Measurements from ENCODE around the gene ZNF326. TPM values are rescaled to one million over a fixed set of nuclear protein-coding genes. Genes with fewer than 3 reads are reported as not detected.

Gene ZNF326
- polyA plus RNA-seq, 2 donors, result 11.7 to 14.0 TPM

GRCh38 chr1:90012300-90012699, 17.4 kb downstream of the ZNF326 start:
- no peak overlapping the region for H3K4me3 ChIP-seq (ENCODE audit: low read depth in 1 of 2, low read length in 2 of 2)
- no peaks in the 10 kb centered on the region for H3K9me3 ChIP-seq (ENCODE audit: control insufficient read depth in 2 of 2, insufficient read depth in 1 of 2, low read depth in 1 of 2, low read length in 1 of 2)
- no peak overlapping the region for H3K27ac ChIP-seq (ENCODE audit: low read depth in 2 of 2, low read length in 1 of 2)
- no peaks in the 10 kb centered on the region for H3K27me3 ChIP-seq (ENCODE audit: control insufficient read depth in 1 of 2, insufficient read depth in 2 of 2, low read length in 2 of 2)
- no peaks in the 10 kb centered on the region for H3K4me1 ChIP-seq (ENCODE audit: control insufficient read depth in 2 of 2, insufficient read depth in 2 of 2, low read length in 1 of 2)
- peaks cover 3 to 9% of the 10 kb centered on the region in 2 donors for H3K36me3 ChIP-seq (ENCODE audit: control insufficient read depth in 2 of 2, insufficient read depth in 2 of 2, low read length in 1 of 2)
- 93 to 96% methylated on average over 2 of the region's 2 CpGs for WGBS, 2 donors

GRCh38 chr1:90023691-90024090, 28.8 kb downstream of the ZNF326 start:
- H3K9me3 ChIP-seq (ENCODE audit: control insufficient read depth in 2 of 2, insufficient read depth in 1 of 2, low read depth in 1 of 2, low read length in 1 of 2), result no peaks in the 10 kb centered on the region
- no peak overlapping the region for H3K4me3 ChIP-seq (ENCODE audit: low read depth in 1 of 2, low read length in 2 of 2)
- WGBS, 2 donors, result 97 to 98% methylated on average over 1 of the region's 1 CpG
- no peaks in the 10 kb centered on the region for H3K4me1 ChIP-seq (ENCODE audit: control insufficient read depth in 2 of 2, insufficient read depth in 2 of 2, low read length in 1 of 2)
- H3K27ac ChIP-seq (ENCODE audit: low read depth in 2 of 2, low read length in 1 of 2), result no peak overlapping the region
- no peaks in the 10 kb centered on the region for H3K27me3 ChIP-seq (ENCODE audit: control insufficient read depth in 1 of 2, insufficient read depth in 2 of 2, low read length in 2 of 2)
- H3K36me3 ChIP-seq (ENCODE audit: control insufficient read depth in 2 of 2, insufficient read depth in 2 of 2, low read length in 1 of 2), result peaks cover 4 to 10% of the 10 kb centered on the region in 2 donors

GRCh38 chr1:90027281-90027680, 32.4 kb downstream of the ZNF326 start:
- H3K4me1 ChIP-seq (ENCODE audit: control insufficient read depth in 2 of 2, insufficient read depth in 2 of 2, low read length in 1 of 2), result no peaks in the 10 kb centered on the region
- H3K27ac ChIP-seq (ENCODE audit: low read depth in 2 of 2, low read length in 1 of 2), result no peak overlapping the region
- WGBS, 2 donors, result 93 to 97% methylated on average over 1 of the region's 1 CpG
- peaks cover 4 to 14% of the 10 kb centered on the region in 2 donors for H3K36me3 ChIP-seq (ENCODE audit: control insufficient read depth in 2 of 2, insufficient read depth in 2 of 2, low read length in 1 of 2)
- no peak overlapping the region for H3K4me3 ChIP-seq (ENCODE audit: low read depth in 1 of 2, low read length in 2 of 2)
- H3K9me3 ChIP-seq (ENCODE audit: control insufficient read depth in 2 of 2, insufficient read depth in 1 of 2, low read depth in 1 of 2, low read length in 1 of 2), result no peaks in the 10 kb centered on the region
- no peaks in the 10 kb centered on the region for H3K27me3 ChIP-seq (ENCODE audit: control insufficient read depth in 1 of 2, insufficient read depth in 2 of 2, low read length in 2 of 2)

- no peak overlapping the region for H3K4me3 ChIP-seq (ENCODE audit: low read depth in 1 of 2, low read length in 2 of 2)
- WGBS, 2 donors, result 64 to 69% methylated on average over 3 of the region's 3 CpGs
- no peak overlapping the region for H3K27ac ChIP-seq (ENCODE audit: low read depth in 2 of 2, low read length in 1 of 2)
- H3K36me3 ChIP-seq (ENCODE audit: control insufficient read depth in 2 of 2, insufficient read depth in 2 of 2, low read length in 1 of 2), result no peaks in the 10 kb centered on the region
- H3K27me3 ChIP-seq (ENCODE audit: control insufficient read depth in 1 of 2, insufficient read depth in 2 of 2, low read length in 2 of 2), result no peaks in the 10 kb centered on the region
- H3K9me3 ChIP-seq (ENCODE audit: control insufficient read depth in 2 of 2, insufficient read depth in 1 of 2, low read depth in 1 of 2, low read length in 1 of 2), result no peaks in the 10 kb centered on the region
- H3K4me1 ChIP-seq (ENCODE audit: control insufficient read depth in 2 of 2, insufficient read depth in 2 of 2, low read length in 1 of 2), result no peaks in the 10 kb centered on the region
Observed at GRCh38 chr1:90039652-90040051, 44.7 kb downstream of the ZNF326 start.

- H3K27ac ChIP-seq (ENCODE audit: low read depth in 2 of 2, low read length in 1 of 2), result no peak overlapping the region
- H3K9me3 ChIP-seq (ENCODE audit: control insufficient read depth in 2 of 2, insufficient read depth in 1 of 2, low read depth in 1 of 2, low read length in 1 of 2), result no peaks in the 10 kb centered on the region
- no peaks in the 10 kb centered on the region for H3K36me3 ChIP-seq (ENCODE audit: control insufficient read depth in 2 of 2, insufficient read depth in 2 of 2, low read length in 1 of 2)
- H3K4me3 ChIP-seq (ENCODE audit: low read depth in 1 of 2, low read length in 2 of 2), result no peak overlapping the region
- WGBS, 2 donors, result 53 to 71% methylated on average over 4 of the region's 4 CpGs
- H3K27me3 ChIP-seq (ENCODE audit: control insufficient read depth in 1 of 2, insufficient read depth in 2 of 2, low read length in 2 of 2), result no peaks in the 10 kb centered on the region
- no peaks in the 10 kb centered on the region for H3K4me1 ChIP-seq (ENCODE audit: control insufficient read depth in 2 of 2, insufficient read depth in 2 of 2, low read length in 1 of 2)
Observed at GRCh38 chr1:90043586-90043985, 48.7 kb downstream of the ZNF326 start.

GRCh38 chr1:90044346-90044745, 49.4 kb downstream of the ZNF326 start:
- Histone ChIP-seq H3K9me3 (ENCODE audit: control insufficient read depth in 2 of 2, insufficient read depth in 1 of 2, low read depth in 1 of 2, low read length in 1 of 2) (peaks cover 0 to under 1% of the 10 kb centered on the region in 2 donors), H3K27ac (ENCODE audit: low read depth in 2 of 2, low read length in 1 of 2) (no peak overlapping the region), H3K36me3 (ENCODE audit: control insufficient read depth in 2 of 2, insufficient read depth in 2 of 2, low read length in 1 of 2) (no peaks in the 10 kb centered on the region), H3K4me3 (ENCODE audit: low read depth in 1 of 2, low read length in 2 of 2) (no peak overlapping the region), H3K4me1 (ENCODE audit: control insufficient read depth in 2 of 2, insufficient read depth in 2 of 2, low read length in 1 of 2) (no peaks in the 10 kb centered on the region), H3K27me3 (ENCODE audit: control insufficient read depth in 1 of 2, insufficient read depth in 2 of 2, low read length in 2 of 2) (no peaks in the 10 kb centered on the region)
- 85 to 86% methylated on average over 5 of the region's 5 CpGs for WGBS, 2 donors

GRCh38 chr1:90045853-90046563, 51.1 kb downstream of the ZNF326 start:
- Histone ChIP-seq H3K27ac (ENCODE audit: low read depth in 2 of 2, low read length in 1 of 2) (no peak overlapping the region), H3K36me3 (ENCODE audit: control insufficient read depth in 2 of 2, insufficient read depth in 2 of 2, low read length in 1 of 2) (no peaks in the 10 kb centered on the region), H3K4me3 (ENCODE audit: low read depth in 1 of 2, low read length in 2 of 2) (no peak overlapping the region), H3K27me3 (ENCODE audit: control insufficient read depth in 1 of 2, insufficient read depth in 2 of 2, low read length in 2 of 2) (no peaks in the 10 kb centered on the region), H3K4me1 (ENCODE audit: control insufficient read depth in 2 of 2, insufficient read depth in 2 of 2, low read length in 1 of 2) (no peaks in the 10 kb centered on the region), H3K9me3 (ENCODE audit: control insufficient read depth in 2 of 2, insufficient read depth in 1 of 2, low read depth in 1 of 2, low read length in 1 of 2) (peaks cover 0 to 3% of the 10 kb centered on the region in 2 donors)
- 28 to 47% methylated on average over 2 of the region's 2 CpGs for WGBS, 2 donors

GRCh38 chr1:90046635-90047034, 51.7 kb downstream of the ZNF326 start:
- Histone ChIP-seq H3K27me3 (ENCODE audit: control insufficient read depth in 1 of 2, insufficient read depth in 2 of 2, low read length in 2 of 2) (no peaks in the 10 kb centered on the region), H3K4me3 (ENCODE audit: low read depth in 1 of 2, low read length in 2 of 2) (no peak overlapping the region), H3K36me3 (ENCODE audit: control insufficient read depth in 2 of 2, insufficient read depth in 2 of 2, low read length in 1 of 2) (no peaks in the 10 kb centered on the region), H3K27ac (ENCODE audit: low read depth in 2 of 2, low read length in 1 of 2) (no peak overlapping the region), H3K9me3 (ENCODE audit: control insufficient read depth in 2 of 2, insufficient read depth in 1 of 2, low read depth in 1 of 2, low read length in 1 of 2) (peaks cover 0 to 3% of the 10 kb centered on the region in 2 donors), H3K4me1 (ENCODE audit: control insufficient read depth in 2 of 2, insufficient read depth in 2 of 2, low read length in 1 of 2) (no peaks in the 10 kb centered on the region)
- 80% methylated on average over 3 of the region's 3 CpGs for WGBS, 2 donors

- Histone ChIP-seq H3K36me3 (ENCODE audit: control insufficient read depth in 2 of 2, insufficient read depth in 2 of 2, low read length in 1 of 2) (no peaks in the 10 kb centered on the region), H3K27me3 (ENCODE audit: control insufficient read depth in 1 of 2, insufficient read depth in 2 of 2, low read length in 2 of 2) (no peaks in the 10 kb centered on the region), H3K27ac (ENCODE audit: low read depth in 2 of 2, low read length in 1 of 2) (no peak overlapping the region), H3K9me3 (ENCODE audit: control insufficient read depth in 2 of 2, insufficient read depth in 1 of 2, low read depth in 1 of 2, low read length in 1 of 2) (peaks cover 0 to 3% of the 10 kb centered on the region in 2 donors), H3K4me3 (ENCODE audit: low read depth in 1 of 2, low read length in 2 of 2) (no peak overlapping the region), H3K4me1 (ENCODE audit: control insufficient read depth in 2 of 2, insufficient read depth in 2 of 2, low read length in 1 of 2) (no peaks in the 10 kb centered on the region)
- WGBS, 2 donors, result 73 to 78% methylated on average over 5 of the region's 5 CpGs
Observed at GRCh38 chr1:90048043-90048442, 53.1 kb downstream of the ZNF326 start.
